H1 (cell line): ENCODE data around the gene SLC25A47. TPM values are rescaled to one million over a fixed set of nuclear protein-coding genes. Genes with fewer than 3 reads are reported as not detected.

Experiments used
- CTCF ChIA-PET: fragments of 300-600 bp; sonication (Branson Sonifier 250); formaldehyde crosslinking; loops from one replicate; lab custom pipeline; 2021; ENCODE audit not compliant: partially characterized antibody; lab: Charles Lee
- POLR2A ChIA-PET: fragments of 300-600 bp; sonication (Branson Sonifier 250); formaldehyde crosslinking; loops from one replicate; lab custom pipeline; 2021; ENCODE audit warnings: inconsistent platforms; ENCODE audit not compliant: partially characterized antibody; lab: Charles Lee
- DNase-seq, 2 experiments: peaks; one replicate each; pipeline versions ENCODE4 v3.0.0 to v3.0.0-alpha.2; 2010 to 2022; ENCODE audit warnings: low spot score in 2 of 2, low read depth in 1 of 2, mixed read lengths in 1 of 2
- FAIRE-seq: peaks from 2 replicates; lab custom pipeline; 2011; peaks lifted over from hg19 to GRCh38; lab: Jason Lieb, UNC
- H2AFZ ChIP-seq: 2 replicates; pipeline ENCODE4 v1.8.1; 2012; ENCODE audit warnings: low read length, inconsistent platforms
- H2AK5ac ChIP-seq: 2 replicates; pipeline ENCODE4 v1.6.1; 2013; ENCODE audit warnings: low read depth, low read length
- H2BK120ac ChIP-seq: replicated peaks from 2 replicates; pipeline ENCODE3; 2013; ENCODE audit warnings: low read depth, low read length, inconsistent platforms
- H2BK12ac ChIP-seq: 2 replicates; pipeline ENCODE4 v1.6.1; 2013; ENCODE audit warnings: low read depth, low read length
- H2BK15ac ChIP-seq: 2 replicates; pipeline ENCODE4 v1.6.1; 2013; ENCODE audit warnings: low read length
- H2BK20ac ChIP-seq: 2 replicates; pipeline ENCODE4 v1.6.1; 2013; ENCODE audit warnings: low read length
- H2BK5ac ChIP-seq: 2 replicates; pipeline ENCODE4 v1.6.1; 2013; ENCODE audit warnings: low read depth, low read length
- H3K14ac ChIP-seq: 2 replicates; pipeline ENCODE4 v1.6.1; 2013; ENCODE audit warnings: inconsistent platforms; ENCODE audit not compliant: insufficient read length
- H3K18ac ChIP-seq: 2 replicates; pipeline ENCODE4 v1.6.1; 2013; ENCODE audit warnings: low read length; ENCODE audit errors: extremely low read depth
- H3K23ac ChIP-seq: 2 replicates; pipeline ENCODE4 v1.6.1; 2013; ENCODE audit warnings: inconsistent platforms; ENCODE audit not compliant: insufficient read length
- H3K23me2 ChIP-seq: 2 replicates; pipeline ENCODE4 v1.6.1; 2013; ENCODE audit warnings: low read depth, low read length
- H3K27ac ChIP-seq: 2 replicates; pipeline ENCODE4 v1.6.1; 2011; ENCODE audit warnings: low read depth, low read length, inconsistent platforms
- H3K27me3 ChIP-seq, 4 experiments: replicated peaks in 1 of 4; 1 replicate in 1 of 4; 2 replicates in 3 of 4; pipeline versions ENCODE4 v1.6.1 to v1.8.1; 2011 to 2013; ENCODE audit warnings: low read length in 3 of 4, mild to moderate bottlenecking in 3 of 4, inconsistent platforms in 2 of 4, mixed read lengths in 2 of 4, moderate library complexity in 1 of 4; ENCODE audit not compliant: control insufficient read depth in 3 of 4, insufficient read depth in 3 of 4; ENCODE audit errors: extremely low read depth in 1 of 4
- H3K36me3 ChIP-seq, 4 experiments: 2 replicates each; pipeline versions ENCODE4 v1.6.1 to v1.8.1; 2011 to 2013; ENCODE audit warnings: mild to moderate bottlenecking in 4 of 4, low read length in 3 of 4, moderate library complexity in 2 of 4, control low read depth in 1 of 4, inconsistent platforms in 1 of 4; ENCODE audit not compliant: insufficient read depth in 4 of 4, control insufficient read depth in 2 of 4
- H3K4ac ChIP-seq: replicated peaks from 2 replicates; pipeline ENCODE3; 2013; ENCODE audit warnings: low read length, low read depth, mixed read lengths, inconsistent platforms; ENCODE audit not compliant: insufficient read length
- H3K4me1 ChIP-seq, 4 experiments: replicated peaks in 1 of 4; 1 replicate in 1 of 4; 2 replicates in 3 of 4; pipeline versions ENCODE4 v1.6.1 to v1.8.1; 2011 to 2013; ENCODE audit warnings: low read length in 3 of 4, inconsistent platforms in 2 of 4, mixed read lengths in 1 of 4; ENCODE audit not compliant: insufficient read depth in 4 of 4, control insufficient read depth in 3 of 4
- H3K4me2 ChIP-seq, 2 experiments: 2 replicates each; pipeline versions ENCODE4 v1.6.1 to v1.8.1; 2011 to 2013; ENCODE audit warnings: low read depth in 2 of 2, low read length in 2 of 2, control low read depth in 1 of 2, inconsistent platforms in 1 of 2, mild to moderate bottlenecking in 1 of 2; ENCODE audit not compliant: insufficient read depth in 1 of 2
- H3K4me3 ChIP-seq, 4 experiments: fragments of 200-600, 300-600 bp in 1 of 4; sonication (generic), shearing (Covaris generic), sonication (Bioruptor Twin) in 1 of 4; 2 replicates each; pipeline versions ENCODE4 v1.5.1 to v1.8.1; 2011 to 2016; ENCODE audit warnings: low read length in 4 of 4, low read depth in 3 of 4, control low read depth in 2 of 4, inconsistent platforms in 2 of 4, mild to moderate bottlenecking in 2 of 4, mixed read lengths in 1 of 4, moderate library complexity in 1 of 4; ENCODE audit not compliant: insufficient read depth in 2 of 4; ENCODE audit errors: extremely low read depth in 1 of 4
- H3K56ac ChIP-seq: replicated peaks from 2 replicates; pipeline ENCODE3; 2013; ENCODE audit warnings: low read depth, mild to moderate bottlenecking, mixed read lengths, low read length, inconsistent platforms; ENCODE audit not compliant: insufficient read length
- H3K79me1 ChIP-seq: 2 replicates; pipeline ENCODE4 v1.6.1; 2013; ENCODE audit warnings: low read depth, low read length, control low read depth
- H3K79me2 ChIP-seq, 2 experiments: 2 replicates each; pipeline versions ENCODE4 v1.6.1 to v1.8.1; 2012 to 2013; ENCODE audit warnings: low read length in 2 of 2, mild to moderate bottlenecking in 2 of 2, inconsistent platforms in 1 of 2; ENCODE audit not compliant: insufficient read depth in 2 of 2, control insufficient read depth in 1 of 2
- H3K9ac ChIP-seq, 4 experiments: replicated peaks in 1 of 4; 1 replicate in 1 of 4; 2 replicates in 3 of 4; pipeline versions ENCODE4 v1.6.1 to v1.8.1; 2011 to 2013; ENCODE audit warnings: low read depth in 3 of 4, low read length in 3 of 4, control low read depth in 2 of 4, mild to moderate bottlenecking in 2 of 4, moderate library complexity in 2 of 4, inconsistent platforms in 1 of 4; ENCODE audit errors: extremely low read depth in 1 of 4
- H3K9me3 ChIP-seq, 2 experiments: 2 replicates each; pipeline versions ENCODE4 v1.6.1 to v1.8.1; 2012 to 2013; ENCODE audit warnings: mild to moderate bottlenecking in 2 of 2, moderate library complexity in 2 of 2, control low read depth in 1 of 2, inconsistent platforms in 1 of 2, low read depth in 1 of 2, low read length in 1 of 2, mixed read lengths in 1 of 2; ENCODE audit not compliant: insufficient read depth in 2 of 2
- H4K20me1 ChIP-seq, 2 experiments: replicated peaks in 1 of 2; 2 replicates each; pipeline versions ENCODE3 to v1.8.1; 2011 to 2013; ENCODE audit warnings: inconsistent platforms in 2 of 2, low read length in 2 of 2, mild to moderate bottlenecking in 1 of 2; ENCODE audit not compliant: insufficient read depth in 2 of 2, control insufficient read depth in 1 of 2
- H4K5ac ChIP-seq: 2 replicates; pipeline ENCODE4 v1.6.1; 2013; ENCODE audit warnings: low read length, low read depth, mixed read lengths, inconsistent platforms; ENCODE audit not compliant: insufficient read length
- H4K8ac ChIP-seq: 2 replicates; pipeline ENCODE4 v1.8.0; 2013; ENCODE audit warnings: mild to moderate bottlenecking, moderate library complexity, low read length, inconsistent platforms; ENCODE audit not compliant: insufficient read depth; ENCODE audit errors: extremely low read depth
- H4K91ac ChIP-seq: replicated peaks from 2 replicates; pipeline ENCODE3; 2013; ENCODE audit warnings: low read length, mixed read lengths, inconsistent platforms; ENCODE audit not compliant: insufficient read length
- ASH2L ChIP-seq: fragments of 200-600, 300-600 bp; sonication (generic); IDR thresholded peaks from one replicate; pipeline ENCODE4 v1.7.1; 2017; ENCODE audit warnings: low read length
- BACH1 ChIP-seq: IDR thresholded peaks from 2 replicates; pipeline ENCODE4 v1.6.1; 2012; ENCODE audit warnings: low read length, improper control_type of control experiment
- BRCA1 ChIP-seq: IDR thresholded peaks from 2 replicates; pipeline ENCODE4 v1.6.1; 2012; ENCODE audit warnings: low read depth, low read length, improper control_type of control experiment
- JUN ChIP-seq: IDR thresholded peaks from 2 replicates; pipeline ENCODE4 v1.6.1; 2011; ENCODE audit warnings: low read depth, mild to moderate bottlenecking, improper control_type of control experiment, low read length
- POLR2A ChIP-seq, 2 experiments: IDR thresholded peaks; 1 replicate in 1 of 2; 2 replicates in 1 of 2; pipeline ENCODE4 v1.6.1; 2011; ENCODE audit warnings: low read depth in 2 of 2, low read length in 2 of 2, mild to moderate bottlenecking in 2 of 2; ENCODE audit errors: control extremely low read depth in 1 of 2
- POLR2AphosphoS5 ChIP-seq: IDR thresholded peaks from 2 replicates; pipeline ENCODE4 v1.6.1; 2011; ENCODE audit warnings: low read depth, low read length
- RBBP5 ChIP-seq: IDR thresholded peaks from 2 replicates; pipeline ENCODE4 v1.7.1; 2012; ENCODE audit warnings: low read depth, mild to moderate bottlenecking, inconsistent platforms, low read length, moderate library complexity, borderline replicate concordance
- RFX5 ChIP-seq: IDR thresholded peaks from 2 replicates; pipeline ENCODE4 v1.6.1; 2011; ENCODE audit warnings: low read depth, low read length, improper control_type of control experiment, borderline replicate concordance
- SIRT6 ChIP-seq: IDR thresholded peaks from one replicate; pipeline ENCODE4 v1.7.1; 2012; ENCODE audit warnings: low read length, inconsistent platforms
- SIX5 ChIP-seq: IDR thresholded peaks from 2 replicates; pipeline ENCODE4 v1.6.1; 2011; ENCODE audit warnings: mild to moderate bottlenecking, low read depth, low read length
- SP4 ChIP-seq: IDR thresholded peaks from 2 replicates; pipeline ENCODE4 v1.6.1; 2012; ENCODE audit warnings: low read length, inconsistent platforms
- SRF ChIP-seq: IDR thresholded peaks from 2 replicates; pipeline ENCODE4 v1.6.1; 2011; ENCODE audit warnings: mild to moderate bottlenecking, low read depth, low read length, moderate library complexity
- TAF7 ChIP-seq: optimal IDR thresholded peaks from 2 replicates; pipeline ENCODE3; 2011; ENCODE audit warnings: low read depth, mild to moderate bottlenecking, inconsistent platforms, low read length, moderate library complexity, borderline replicate concordance
- TCF12 ChIP-seq: IDR thresholded peaks from 2 replicates; pipeline ENCODE4 v1.6.1; 2011; ENCODE audit warnings: low read depth, mild to moderate bottlenecking, low read length
- TEAD4 ChIP-seq: IDR thresholded peaks from 2 replicates; pipeline ENCODE4 v1.6.1; 2012; ENCODE audit warnings: low read depth, low read length, inconsistent platforms, mixed read lengths
- YY1 ChIP-seq: IDR thresholded peaks from 2 replicates; pipeline ENCODE4 v1.6.1; 2011; ENCODE audit warnings: low read depth, mild to moderate bottlenecking, low read length
- WGBS, 2 experiments: shearing (Covaris generic) in 1 of 2; methylation state at CpG; one replicate each; pipeline versions ENCODE4 v1.1.6 to v1.1.7; 2013 to 2015; ENCODE audit warnings: low lambda C conversion rate in 2 of 2, mixed read lengths in 2 of 2, inconsistent platforms in 1 of 2, low coverage in 1 of 2, missing lambda C conversion rate in 1 of 2; ENCODE audit not compliant: insufficient replicate concordance in 2 of 2, insufficient coverage in 1 of 2, insufficient read length in 1 of 2; ENCODE audit errors: extremely low coverage in 1 of 2, missing lambda C conversion rate in 1 of 2; 5-methylcytosine and 5-hydroxymethylcytosine counted together
- polyA plus RNA-seq, 7 experiments: library from polyadenylated mRNA; depleted of rRNA in 3 of 7; stranded (reverse) in 5 of 7; unstranded in 2 of 7; fragments of >200 nt in 5 of 7; fragments of 200-250 nt in 2 of 7; gene quantifications; 1 replicate in 5 of 7; 2 replicates in 1 of 7; 4 replicates in 1 of 7; pipeline versions ENCODE4 v1.2.1 to v1.2.3, GENCODE V29; 2011 to 2013; ENCODE audit warnings: missing spikeins in 2 of 7, mixed read lengths in 2 of 7
- total RNA-seq: library from RNA; stranded (reverse); fragmentation: NEBNext Ultra II Directional; extraction: Animal tissue kit (Norgen Biotek cat#: 25700); gene quantifications from 2 replicates; pipeline ENCODE4 v1.2.1, GENCODE V29; 2021

SLC25A47 gene
- total and polyA plus RNA-seq, 2 of the 8 experiments (the other 6 are each of a cell fraction or from before 2014, with no cell fraction given): not detected

DNA sequence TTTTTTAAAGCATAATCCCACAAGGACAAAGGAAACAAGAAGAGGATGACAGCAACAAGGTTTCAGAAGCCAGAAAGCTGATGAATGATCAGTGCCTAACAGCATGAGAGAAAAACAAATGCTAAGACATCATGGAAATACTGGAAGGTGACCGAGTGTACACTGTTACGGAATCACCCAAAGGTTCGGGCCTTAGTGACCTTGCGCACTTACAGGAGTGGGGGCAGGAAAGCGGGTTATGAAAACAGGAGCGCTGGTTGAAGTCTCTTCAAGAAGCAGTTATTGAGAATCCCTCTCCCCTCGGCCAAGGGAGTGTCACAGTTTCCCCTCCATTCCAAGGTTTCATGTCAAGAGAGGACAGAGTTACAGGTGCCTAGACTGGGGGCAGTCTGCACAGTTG lies 42.6 kb downstream of the SLC25A47 start:
- FAIRE-seq (no peak), DNase-seq (no peak)
- Histone ChIP-seq H2BK5ac (no peak overlapping the region), H2BK120ac (no peak overlapping the region), H3K18ac (no peak overlapping the region), H2AFZ (no peak overlapping the region), H2AK5ac (no peak overlapping the region), H3K56ac (no peak overlapping the region), H3K9me3 (no peaks in the 10 kb centered on the region), H3K4ac (no peak overlapping the region), H4K20me1 (no peaks in the 10 kb centered on the region), H3K9ac (no peak overlapping the region), H3K27me3 (no peaks in the 10 kb centered on the region), H3K4me2 (no peak overlapping the region), H4K5ac (no peak overlapping the region), H4K8ac (no peak overlapping the region), H3K79me2 (peaks cover 0 to 9% of the 10 kb centered on the region in 2 experiments; a peak in 2 of 4 replicates), H3K23me2 (no peaks in the 10 kb centered on the region), H3K4me3 (no peak overlapping the region), H3K27ac (no peak overlapping the region), H2BK20ac (no peak overlapping the region), H2BK12ac (no peak overlapping the region), H2BK15ac (no peak overlapping the region), H3K23ac (no peak overlapping the region), H3K14ac (no peak overlapping the region), H3K36me3 (peaks cover 7 to 77% (median 45%) of the 10 kb centered on the region in 4 experiments), H4K91ac (no peak overlapping the region), H3K4me1 (no peaks in the 10 kb centered on the region), H3K79me1 (no peaks in the 10 kb centered on the region)
- whole genome bisulfite sequencing, 2 experiments: 95% methylated on average over 6 of the region's 7 CpGs; no CpG with 5 or more reads in 1 of the 2 experiments
- CTCF ChIA-PET: interaction anchor here (1.8 kb wide), 1 partner anchor 12 kb away, joined by 10 read pairs; no protein-coding TSS in a partner anchor
- POLR2A ChIA-PET: interaction anchor here (0.8 to 10.8 kb wide), 6 partner anchors 10 to 44 kb away, joined by 3 to 129 read pairs (median 30); a partner anchor contains a TSS
- TF ChIP-seq BRCA1 (no peak), SRF (no peak), TEAD4 (no peak), SP4 (no peak), BACH1 (no peak), TAF7 (no peak), POLR2AphosphoS5 (no peak), RFX5 (no peak), SIX5 (no peak), POLR2A (IDR thresholded peaks at IDR 0.05; ENCODE audit: control extremely low read depth in 1 of 2, low read depth in 2 of 2, low read length in 2 of 2) (no peak), JUN (no peak), ASH2L (no peak), SIRT6 (no peak), YY1 (no peak), TCF12 (no peak), RBBP5 (no peak)
